Central memory CD4-positive, alpha-beta T cell (primary cell): ENCODE measurements around the gene CLEC4C.
"Not testable (repeated sequence)": the region's sequence is repeated elsewhere in the genome, so short reads cannot be mapped to it uniquely, and the experiment has no call there.

ENCODE experiments used
- DNase-seq: peaks from one replicate; pipeline ENCODE4 v3.0.0; 2022
- total RNA-seq, 3 experiments: gene quantifications; one replicate each; lab custom pipeline; 2026; lab: John Stamatoyannopoulos, UW

CLEC4C gene
- total RNA-seq, result 0 reads per million in 3 experiments

- DNase-seq, result no peak
Measured at GRCh38 chr12:7747246-7747645, at the start of gene CLEC4C. CLEC4C (minus strand) TSS chr12:7747375; CDS start chr12:7747348, 27 bp downstream.

GRCh38 chr12:7793211-7793610 lies 46.0 kb upstream of the CLEC4C start:
- no peak for DNase-seq

- DNase-seq, result not testable (repeated sequence)
Measured at GRCh38 chr12:7788884-7789528, 41.8 kb upstream of the CLEC4C start, which contains the start of gene NANOG. NANOG (plus strand) TSS chr12:7789402; CDS start chr12:7789615, 213 bp downstream.

- DNase-seq, result no peak
Measured at GRCh38 chr12:7788294-7788660, 41.1 kb upstream of the CLEC4C start.

- DNase-seq, result no peak
Measured at GRCh38 chr12:7787574-7788293, 40.6 kb upstream of the CLEC4C start.

GRCh38 chr12:7784701-7785100 lies 37.5 kb upstream of the CLEC4C start:
- DNase-seq, result no peak

- DNase-seq, result not testable (repeated sequence)
Measured at GRCh38 chr12:7783433-7783832, 36.3 kb upstream of the CLEC4C start.

GRCh38 chr12:7782055-7782454 lies 34.9 kb upstream of the CLEC4C start:
- no peak for DNase-seq

GRCh38 chr12:7781274-7781673 lies 34.1 kb upstream of the CLEC4C start:
- no peak for DNase-seq

- DNase-seq, result no peak
Measured at GRCh38 chr12:7769999-7770398, 22.8 kb upstream of the CLEC4C start.

GRCh38 chr12:7758766-7759140 lies 11.6 kb upstream of the CLEC4C start:
- DNase-seq, result no peak

- DNase-seq, result no peak
Measured at GRCh38 chr12:7756993-7757392, 9.8 kb upstream of the CLEC4C start.

- not testable (repeated sequence) for DNase-seq
Measured at GRCh38 chr12:7755668-7756067, 8.5 kb upstream of the CLEC4C start.

GRCh38 chr12:7751941-7752922 lies 5.1 kb upstream of the CLEC4C start:
- not testable (repeated sequence) for DNase-seq

- no peak for DNase-seq
Measured at GRCh38 chr12:7751394-7751793, 4.2 kb upstream of the CLEC4C start.

- no peak for DNase-seq
Measured at GRCh38 chr12:7750350-7750749, 3.2 kb upstream of the CLEC4C start.

GRCh38 chr12:7749442-7749841 lies 2.3 kb upstream of the CLEC4C start:
- DNase-seq, result no peak

GRCh38 chr12:7748852-7749251 lies 1.7 kb upstream of the CLEC4C start:
- DNase-seq, result no peak

GRCh38 chr12:7732993-7733392 lies 14.2 kb downstream of the CLEC4C start:
- DNase-seq, result no peak

GRCh38 chr12:7731486-7731885 lies 15.7 kb downstream of the CLEC4C start:
- no peak for DNase-seq

GRCh38 chr12:7730984-7731383 lies 16.2 kb downstream of the CLEC4C start:
- not testable (repeated sequence) for DNase-seq

- DNase-seq, result no peak
Measured at GRCh38 chr12:7729746-7730145, 17.4 kb downstream of the CLEC4C start.

GRCh38 chr12:7723926-7724325 lies 23.2 kb downstream of the CLEC4C start:
- DNase-seq, result no peak
